Measurements from ENCODE around the gene PLA2G5.
"Not testable (repeated sequence)": the region's sequence is repeated elsewhere in the genome, so short reads cannot be mapped to it uniquely, and the experiment has no call there.

Gene PLA2G5

GRCh38 chr1:20069874-20070273 lies at the start of gene PLA2G5:
Gene PLA2G5, plus strand, starts transcription at chr1:20070194. Its CDS starts 14,637 bp downstream, at chr1:20084831.
- no peak for FAIRE-seq

- FAIRE-seq = no peak
Observed at GRCh38 chr1:20028125-20028524, 41.9 kb upstream of the PLA2G5 start.

GRCh38 chr1:20028726-20029125 lies 41.3 kb upstream of the PLA2G5 start:
- FAIRE-seq = no peak

GRCh38 chr1:20029178-20029912 lies 40.6 kb upstream of the PLA2G5 start:
- no peak for FAIRE-seq

GRCh38 chr1:20030436-20031151 lies 39.4 kb upstream of the PLA2G5 start:
- FAIRE-seq = not testable (repeated sequence)

GRCh38 chr1:20031161-20031560 lies 38.8 kb upstream of the PLA2G5 start:
- no peak for FAIRE-seq

- FAIRE-seq = no peak
Observed at GRCh38 chr1:20031836-20032235, 38.2 kb upstream of the PLA2G5 start.

- no peak for FAIRE-seq
Observed at GRCh38 chr1:20032425-20032824, 37.6 kb upstream of the PLA2G5 start.

GRCh38 chr1:20033420-20033819 lies 36.6 kb upstream of the PLA2G5 start:
- no peak for FAIRE-seq

GRCh38 chr1:20035114-20035513 lies 34.9 kb upstream of the PLA2G5 start:
- no peak for FAIRE-seq

- FAIRE-seq = no peak
Observed at GRCh38 chr1:20037877-20038276, 32.1 kb upstream of the PLA2G5 start.

GRCh38 chr1:20047096-20047495 lies 22.9 kb upstream of the PLA2G5 start:
- FAIRE-seq = no peak

GRCh38 chr1:20048563-20048962 lies 21.4 kb upstream of the PLA2G5 start:
- no peak for FAIRE-seq

GRCh38 chr1:20049056-20049798 lies 20.8 kb upstream of the PLA2G5 start:
- not testable (repeated sequence) for FAIRE-seq

- no peak for FAIRE-seq
Observed at GRCh38 chr1:20051218-20051829, 18.7 kb upstream of the PLA2G5 start.

GRCh38 chr1:20052386-20052785 lies 17.6 kb upstream of the PLA2G5 start:
- FAIRE-seq = no peak

- FAIRE-seq = no peak
Observed at GRCh38 chr1:20057886-20058420, 12.0 kb upstream of the PLA2G5 start.

- no peak for FAIRE-seq
Observed at GRCh38 chr1:20058531-20058930, 11.5 kb upstream of the PLA2G5 start.

GRCh38 chr1:20059847-20060246 lies 10.1 kb upstream of the PLA2G5 start:
- FAIRE-seq = no peak

GRCh38 chr1:20060791-20061190 lies 9.2 kb upstream of the PLA2G5 start:
- not testable (repeated sequence) for FAIRE-seq

- no peak for FAIRE-seq
Observed at GRCh38 chr1:20061866-20062265, 8.1 kb upstream of the PLA2G5 start.

- no peak for FAIRE-seq
Observed at GRCh38 chr1:20063861-20064292, 6.1 kb upstream of the PLA2G5 start.

GRCh38 chr1:20068722-20069121 lies 1.3 kb upstream of the PLA2G5 start:
- no peak for FAIRE-seq
